HepG2 (cell line): ENCODE data around the gene RNF114. TPM values are rescaled to one million over a fixed set of nuclear protein-coding genes. Genes with fewer than 3 reads are reported as not detected.

Source experiments
- ARID2 ChIP-seq: sonication (generic); formaldehyde crosslinking; IDR thresholded peaks from 2 replicates; pipeline ENCODE4 v1.8.1; 2022; ENCODE audit warnings: mild to moderate bottlenecking, missing genetic modification reagents, borderline replicate concordance
- CC2D1A ChIP-seq: sonication (generic); formaldehyde crosslinking; IDR thresholded peaks from 2 replicates; pipeline ENCODE4 v1.8.1; 2023; ENCODE audit warnings: mild to moderate bottlenecking, missing genetic modification reagents
- EZH2 ChIP-seq: conservative IDR thresholded peaks from 2 replicates; pipeline ENCODE4 v1.6.1; 2012; ENCODE audit warnings: mild to moderate bottlenecking, low read depth, low read length, moderate library complexity
- FOXK2 ChIP-seq: fragments of 450-650 bp; IDR thresholded peaks from 2 replicates; pipeline ENCODE4 v1.6.1; 2016
- HDAC6 ChIP-seq: fragments of 200-600 bp; sonication (generic); IDR thresholded peaks from 2 replicates; pipeline ENCODE4 v1.7.0; 2017; ENCODE audit warnings: mild to moderate bottlenecking, antibody characterized with exemption, low read length, low read depth
- HNRNPUL1 ChIP-seq: fragments of 200-400 bp; formaldehyde crosslinking; IDR thresholded peaks from 2 replicates; pipeline ENCODE4 v1.6.1; 2017; ENCODE audit warnings: low read depth, mild to moderate bottlenecking, low read length, moderate library complexity
- IKZF1 ChIP-seq: fragments of 450-650 bp; IDR thresholded peaks from 2 replicates; pipeline ENCODE4 v1.7.1; 2016
- KLF9 ChIP-seq: IDR thresholded peaks from 2 replicates; pipeline ENCODE4 v1.6.1; 2016; ENCODE audit warnings: low read depth
- MATR3 ChIP-seq: sonication (generic); formaldehyde crosslinking; IDR thresholded peaks from 2 replicates; pipeline ENCODE4 v1.4.0; 2020; ENCODE audit warnings: missing genetic modification reagents
- NRL ChIP-seq: sonication (generic); formaldehyde crosslinking; IDR thresholded peaks from 2 replicates; pipeline ENCODE4 v1.5.0; 2020; ENCODE audit warnings: missing genetic modification reagents, mild to moderate bottlenecking, moderate library complexity, borderline replicate concordance
- SAFB2 ChIP-seq: sonication (generic); formaldehyde crosslinking; IDR thresholded peaks from 2 replicates; pipeline ENCODE4 v1.5.1; 2020; ENCODE audit warnings: missing genetic modification reagents, low read depth, mild to moderate bottlenecking, borderline replicate concordance
- SMAD9 ChIP-seq: sonication (generic); formaldehyde crosslinking; IDR thresholded peaks from 2 replicates; pipeline ENCODE4 v1.5.1; 2020; ENCODE audit warnings: mild to moderate bottlenecking, missing genetic modification reagents
- TFAP4 ChIP-seq: sonication (generic); IDR thresholded peaks from 2 replicates; pipeline ENCODE4 v1.6.1; 2016; ENCODE audit warnings: low read depth, borderline replicate concordance
- ZFX ChIP-seq: sonication (generic); formaldehyde crosslinking; IDR thresholded peaks from 2 replicates; pipeline ENCODE4 v1.4.0; 2020; ENCODE audit warnings: mild to moderate bottlenecking, low read depth, missing genetic modification reagents, moderate library complexity
- ZNF282 ChIP-seq: fragments of 450-650 bp; IDR thresholded peaks from 2 replicates; pipeline ENCODE4 v1.6.1; 2018; ENCODE audit not compliant: partially characterized antibody
- ZNF362 ChIP-seq: sonication (generic); formaldehyde crosslinking; IDR thresholded peaks from 2 replicates; pipeline ENCODE4 v1.4.0; 2020; ENCODE audit warnings: missing genetic modification reagents, mild to moderate bottlenecking, borderline replicate concordance
- ZNF44 ChIP-seq: sonication (generic); formaldehyde crosslinking; IDR thresholded peaks from 2 replicates; pipeline ENCODE4 v1.5.1; 2020; ENCODE audit warnings: mild to moderate bottlenecking, missing genetic modification reagents
- ZNF556 ChIP-seq: sonication (generic); formaldehyde crosslinking; IDR thresholded peaks from 2 replicates; pipeline ENCODE4 v1.4.0; 2020; ENCODE audit warnings: mild to moderate bottlenecking, missing genetic modification reagents, borderline replicate concordance
- polyA plus RNA-seq, 8 experiments: library from polyadenylated mRNA; depleted of rRNA in 3 of 8; stranded (reverse) in 7 of 8; unstranded in 1 of 8; fragments of >200 nt; fragmentation: Illumina TruSeq in 4 of 8; extraction: Trizol in 4 of 8; gene quantifications; 2 replicates each; pipeline versions ENCODE4 v1.2.1 to v1.2.3, GENCODE V29; 2011 to 2016; ENCODE audit warnings: low read depth in 4 of 8, missing spikeins in 1 of 8, mixed read lengths in 1 of 8; ENCODE audit not compliant: insufficient read depth in 1 of 8
- total RNA-seq, 5 experiments: library from RNA; depleted of rRNA; stranded (reverse); fragments of >200 nt; fragmentation: Illumina TruSeq; extraction: Trizol; gene quantifications; 2 replicates each; pipeline ENCODE4 v1.2.3, GENCODE V29; 2016; ENCODE audit warnings: low read depth in 1 of 5
- TF ChIP-seq, protein P1 (sequence below): sonication (generic); formaldehyde crosslinking; IDR thresholded peaks from 2 replicates; pipeline ENCODE4 v1.4.0; 2020; ENCODE audit warnings: mild to moderate bottlenecking, missing genetic modification reagents
- TF ChIP-seq, protein P2 (sequence below): sonication (generic); formaldehyde crosslinking; IDR thresholded peaks from 2 replicates; pipeline ENCODE4 v1.4.0; 2020; ENCODE audit warnings: missing genetic modification reagents, borderline replicate concordance
- TF ChIP-seq, protein P3 (sequence below): sonication (generic); formaldehyde crosslinking; IDR thresholded peaks from 2 replicates; pipeline ENCODE4 v1.8.1; 2023; ENCODE audit warnings: mild to moderate bottlenecking, missing genetic modification reagents

The RNF114 gene
- total and polyA plus RNA-seq, 2 of the 13 experiments (the other 11 are each of a cell fraction or from before 2014, with no cell fraction given): 119 to 126 TPM

GRCh38 chr20:49937027-49937929, 1.1 kb downstream of the RNF114 start (continued):
- no peak for TF ChIP-seq KLF9 (CRISPR knock-in tag)
- no peak for TF ChIP-seq ZNF556 (CRISPR knock-in tag)
- TF ChIP-seq ZFX (CRISPR knock-in tag): no peak
- peak; percentile 58; the same call in 1 of the 2 replicates for TF ChIP-seq ZNF44 (CRISPR knock-in tag)
- no peak for TF ChIP-seq CC2D1A (CRISPR knock-in tag)
- TF ChIP-seq ARID2: no peak
- no peak for TF ChIP-seq MATR3 (CRISPR knock-in tag)
- no peak for TF ChIP-seq IKZF1
- no peak for TF ChIP-seq ZNF282
- TF ChIP-seq SAFB2 (CRISPR knock-in tag): no peak; the same call in 1 of the 2 replicates
- TF ChIP-seq, protein P1, sequence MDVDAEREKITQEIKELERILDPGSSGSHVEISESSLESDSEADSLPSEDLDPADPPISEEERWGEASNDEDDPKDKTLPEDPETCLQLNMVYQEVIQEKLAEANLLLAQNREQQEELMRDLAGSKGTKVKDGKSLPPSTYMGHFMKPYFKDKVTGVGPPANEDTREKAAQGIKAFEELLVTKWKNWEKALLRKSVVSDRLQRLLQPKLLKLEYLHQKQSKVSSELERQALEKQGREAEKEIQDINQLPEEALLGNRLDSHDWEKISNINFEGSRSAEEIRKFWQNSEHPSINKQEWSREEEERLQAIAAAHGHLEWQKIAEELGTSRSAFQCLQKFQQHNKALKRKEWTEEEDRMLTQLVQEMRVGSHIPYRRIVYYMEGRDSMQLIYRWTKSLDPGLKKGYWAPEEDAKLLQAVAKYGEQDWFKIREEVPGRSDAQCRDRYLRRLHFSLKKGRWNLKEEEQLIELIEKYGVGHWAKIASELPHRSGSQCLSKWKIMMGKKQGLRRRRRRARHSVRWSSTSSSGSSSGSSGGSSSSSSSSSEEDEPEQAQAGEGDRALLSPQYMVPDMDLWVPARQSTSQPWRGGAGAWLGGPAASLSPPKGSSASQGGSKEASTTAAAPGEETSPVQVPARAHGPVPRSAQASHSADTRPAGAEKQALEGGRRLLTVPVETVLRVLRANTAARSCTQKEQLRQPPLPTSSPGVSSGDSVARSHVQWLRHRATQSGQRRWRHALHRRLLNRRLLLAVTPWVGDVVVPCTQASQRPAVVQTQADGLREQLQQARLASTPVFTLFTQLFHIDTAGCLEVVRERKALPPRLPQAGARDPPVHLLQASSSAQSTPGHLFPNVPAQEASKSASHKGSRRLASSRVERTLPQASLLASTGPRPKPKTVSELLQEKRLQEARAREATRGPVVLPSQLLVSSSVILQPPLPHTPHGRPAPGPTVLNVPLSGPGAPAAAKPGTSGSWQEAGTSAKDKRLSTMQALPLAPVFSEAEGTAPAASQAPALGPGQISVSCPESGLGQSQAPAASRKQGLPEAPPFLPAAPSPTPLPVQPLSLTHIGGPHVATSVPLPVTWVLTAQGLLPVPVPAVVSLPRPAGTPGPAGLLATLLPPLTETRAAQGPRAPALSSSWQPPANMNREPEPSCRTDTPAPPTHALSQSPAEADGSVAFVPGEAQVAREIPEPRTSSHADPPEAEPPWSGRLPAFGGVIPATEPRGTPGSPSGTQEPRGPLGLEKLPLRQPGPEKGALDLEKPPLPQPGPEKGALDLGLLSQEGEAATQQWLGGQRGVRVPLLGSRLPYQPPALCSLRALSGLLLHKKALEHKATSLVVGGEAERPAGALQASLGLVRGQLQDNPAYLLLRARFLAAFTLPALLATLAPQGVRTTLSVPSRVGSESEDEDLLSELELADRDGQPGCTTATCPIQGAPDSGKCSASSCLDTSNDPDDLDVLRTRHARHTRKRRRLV (CRISPR knock-in tag): no peak
- no peak for TF ChIP-seq NRL (CRISPR knock-in tag)
- no peak for TF ChIP-seq EZH2
- TF ChIP-seq TFAP4: no peak
- TF ChIP-seq FOXK2: no peak
- no peak for TF ChIP-seq ZNF362
- no peak for TF ChIP-seq SMAD9 (CRISPR knock-in tag)
- TF ChIP-seq, protein P2, sequence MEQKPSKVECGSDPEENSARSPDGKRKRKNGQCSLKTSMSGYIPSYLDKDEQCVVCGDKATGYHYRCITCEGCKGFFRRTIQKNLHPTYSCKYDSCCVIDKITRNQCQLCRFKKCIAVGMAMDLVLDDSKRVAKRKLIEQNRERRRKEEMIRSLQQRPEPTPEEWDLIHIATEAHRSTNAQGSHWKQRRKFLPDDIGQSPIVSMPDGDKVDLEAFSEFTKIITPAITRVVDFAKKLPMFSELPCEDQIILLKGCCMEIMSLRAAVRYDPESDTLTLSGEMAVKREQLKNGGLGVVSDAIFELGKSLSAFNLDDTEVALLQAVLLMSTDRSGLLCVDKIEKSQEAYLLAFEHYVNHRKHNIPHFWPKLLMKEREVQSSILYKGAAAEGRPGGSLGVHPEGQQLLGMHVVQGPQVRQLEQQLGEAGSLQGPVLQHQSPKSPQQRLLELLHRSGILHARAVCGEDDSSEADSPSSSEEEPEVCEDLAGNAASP (CRISPR knock-in tag): no peak
- TF ChIP-seq, protein P3, sequence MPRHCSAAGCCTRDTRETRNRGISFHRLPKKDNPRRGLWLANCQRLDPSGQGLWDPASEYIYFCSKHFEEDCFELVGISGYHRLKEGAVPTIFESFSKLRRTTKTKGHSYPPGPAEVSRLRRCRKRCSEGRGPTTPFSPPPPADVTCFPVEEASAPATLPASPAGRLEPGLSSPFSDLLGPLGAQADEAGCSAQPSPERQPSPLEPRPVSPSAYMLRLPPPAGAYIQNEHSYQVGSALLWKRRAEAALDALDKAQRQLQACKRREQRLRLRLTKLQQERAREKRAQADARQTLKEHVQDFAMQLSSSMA: no peak
- TF ChIP-seq HNRNPUL1: no peak
- TF ChIP-seq HDAC6: no peak
